H1 (cell line): ENCODE measurements around the gene NUBPL. TPM values are rescaled to one million over a fixed set of nuclear protein-coding genes. Genes with fewer than 3 reads are reported as not detected.
A peak's percentile ranks its signal among the peaks of the same experiment; 100 is the strongest.

Experiments used
- ASH2L ChIP-seq: fragments of 200-600, 300-600 bp; sonication (generic); IDR thresholded peaks from one replicate; pipeline ENCODE4 v1.7.1; 2017; ENCODE audit warnings: low read length
- ATF2 ChIP-seq: IDR thresholded peaks from 2 replicates; pipeline ENCODE4 v1.6.1; 2012; ENCODE audit warnings: low read length, inconsistent platforms
- BACH1 ChIP-seq: IDR thresholded peaks from 2 replicates; pipeline ENCODE4 v1.6.1; 2012; ENCODE audit warnings: low read length, improper control_type of control experiment
- BRCA1 ChIP-seq: IDR thresholded peaks from 2 replicates; pipeline ENCODE4 v1.6.1; 2012; ENCODE audit warnings: low read depth, low read length, improper control_type of control experiment
- CEBPB ChIP-seq: IDR thresholded peaks from 2 replicates; pipeline ENCODE4 v1.6.1; 2012; ENCODE audit warnings: low read depth, low read length
- E2F6 ChIP-seq: IDR thresholded peaks from 2 replicates; pipeline ENCODE4 v1.6.1; 2012; ENCODE audit warnings: inconsistent platforms
- EGR1 ChIP-seq: IDR thresholded peaks from 2 replicates; pipeline ENCODE4 v1.6.1; 2011; ENCODE audit warnings: low read depth, low read length, borderline replicate concordance
- EZH2 ChIP-seq: fragments of 200-600 bp; sonication (generic); IDR thresholded peaks from 2 replicates; pipeline ENCODE4 v1.7.1; 2012; ENCODE audit warnings: low read depth, mild to moderate bottlenecking, moderate library complexity, low read length, inconsistent platforms; ENCODE audit not compliant: severe bottlenecking
- JUND ChIP-seq: IDR thresholded peaks from 2 replicates; pipeline ENCODE4 v1.6.1; 2011; ENCODE audit warnings: mild to moderate bottlenecking, improper control_type of control experiment, low read length
- KDM1A ChIP-seq: fragments of 200-600, 300-600 bp; sonication (generic); IDR thresholded peaks from 2 replicates; pipeline ENCODE4 v1.7.1; 2016; ENCODE audit warnings: mild to moderate bottlenecking, low read length, borderline replicate concordance
- KDM5A ChIP-seq: fragments of 200-600 bp; IDR thresholded peaks from 2 replicates; pipeline ENCODE4 v1.7.1; 2012; ENCODE audit warnings: mild to moderate bottlenecking, low read length, inconsistent platforms, mixed read lengths
- PHF8 ChIP-seq: fragments of 200-600 bp; sonication (generic); conservative IDR thresholded peaks from 2 replicates; pipeline ENCODE4 v1.7.1; 2012; ENCODE audit warnings: low read depth, mild to moderate bottlenecking, inconsistent platforms, low read length, moderate library complexity
- POLR2A ChIP-seq, 2 experiments: IDR thresholded peaks; 1 replicate in 1 of 2; 2 replicates in 1 of 2; pipeline ENCODE4 v1.6.1; 2011; ENCODE audit warnings: low read depth in 2 of 2, low read length in 2 of 2, mild to moderate bottlenecking in 2 of 2; ENCODE audit errors: control extremely low read depth in 1 of 2
- POLR2AphosphoS5 ChIP-seq: IDR thresholded peaks from 2 replicates; pipeline ENCODE4 v1.6.1; 2011; ENCODE audit warnings: low read depth, low read length
- POU5F1 ChIP-seq: IDR thresholded peaks from 2 replicates; pipeline ENCODE4 v1.6.1; 2011; ENCODE audit warnings: low read depth, mild to moderate bottlenecking, low read length, moderate library complexity
- RFX5 ChIP-seq: IDR thresholded peaks from 2 replicates; pipeline ENCODE4 v1.6.1; 2011; ENCODE audit warnings: low read depth, low read length, improper control_type of control experiment, borderline replicate concordance
- RNF2 ChIP-seq: fragments of 200-900, 300-1000 bp; sonication (generic); IDR thresholded peaks from 2 replicates; pipeline ENCODE4 v1.7.1; 2016; ENCODE audit warnings: borderline replicate concordance, low read depth, mild to moderate bottlenecking, antibody characterized with exemption, low read length; ENCODE audit not compliant: poor library complexity, severe bottlenecking; ENCODE audit errors: missing control alignments
- SIN3A ChIP-seq, 2 experiments: IDR thresholded peaks in 1 of 2; conservative IDR thresholded peaks in 1 of 2; 2 replicates each; pipeline ENCODE4 v1.6.1; 2011 to 2012; ENCODE audit warnings: low read length in 2 of 2, improper control_type of control experiment in 1 of 2, low read depth in 1 of 2, mild to moderate bottlenecking in 1 of 2
- SRF ChIP-seq: IDR thresholded peaks from 2 replicates; pipeline ENCODE4 v1.6.1; 2011; ENCODE audit warnings: mild to moderate bottlenecking, low read depth, low read length, moderate library complexity
- TCF12 ChIP-seq: IDR thresholded peaks from 2 replicates; pipeline ENCODE4 v1.6.1; 2011; ENCODE audit warnings: low read depth, mild to moderate bottlenecking, low read length
- USF2 ChIP-seq: IDR thresholded peaks from 2 replicates; pipeline ENCODE4 v1.6.1; 2011; ENCODE audit warnings: low read length, improper control_type of control experiment
- polyA plus RNA-seq, 7 experiments: library from polyadenylated mRNA; depleted of rRNA in 3 of 7; stranded (reverse) in 5 of 7; unstranded in 2 of 7; fragments of >200 nt in 5 of 7; fragments of 200-250 nt in 2 of 7; gene quantifications; 1 replicate in 5 of 7; 2 replicates in 1 of 7; 4 replicates in 1 of 7; pipeline versions ENCODE4 v1.2.1 to v1.2.3, GENCODE V29; 2011 to 2013; ENCODE audit warnings: missing spikeins in 2 of 7, mixed read lengths in 2 of 7
- total RNA-seq: library from RNA; stranded (reverse); fragmentation: NEBNext Ultra II Directional; extraction: Animal tissue kit (Norgen Biotek cat#: 25700); gene quantifications from 2 replicates; pipeline ENCODE4 v1.2.1, GENCODE V29; 2021

Gene NUBPL
- total and polyA plus RNA-seq, 2 of the 8 experiments (the other 6 are each of a cell fraction or from before 2014, with no cell fraction given), result 1.6 to 6.8 TPM

GRCh38 chr14:31561155-31561846 is at the start of gene NUBPL (continued):
- TF ChIP-seq E2F6, result no peak
- peak; percentile 73; the same call in 1 of the 2 replicates for TF ChIP-seq RFX5
- no peak for TF ChIP-seq BACH1
- TF ChIP-seq TCF12, result no peak
- no peak for TF ChIP-seq SRF
- peak; percentile 46 to 85; a peak in 2 of 4 replicates for TF ChIP-seq SIN3A (conservative IDR thresholded peaks at IDR 0.05 in 1 of 2, IDR thresholded peaks at IDR 0.05 in 1 of 2; ENCODE audit: low read depth in 1 of 2, low read length in 2 of 2)
- TF ChIP-seq ATF2, result no peak
- TF ChIP-seq KDM1A, result no peak
- peak; percentile 74; the same call in 1 of the 2 replicates for TF ChIP-seq PHF8
- no peak for TF ChIP-seq POU5F1
- TF ChIP-seq RNF2, result no peak
- peak; percentile 52; the same call in 1 of the 2 replicates for TF ChIP-seq POLR2AphosphoS5
- peak; percentile 79; the same call in 1 of the 2 replicates for TF ChIP-seq JUND
- peak; percentile 49 to 77 for TF ChIP-seq POLR2A (IDR thresholded peaks at IDR 0.05; ENCODE audit: control extremely low read depth in 1 of 2, low read depth in 2 of 2, low read length in 2 of 2)
- no peak for TF ChIP-seq USF2
- TF ChIP-seq EGR1, result no peak
- TF ChIP-seq KDM5A, result 0 out of 2 replicates have a peak, but pooled peaks have one; percentile 19
- peak; percentile 53 for TF ChIP-seq ASH2L
- no peak for TF ChIP-seq BRCA1
- no peak for TF ChIP-seq CEBPB
- TF ChIP-seq EZH2, result no peak
